Stimulated activated CD8-positive, alpha-beta memory T cell treated with anti-CD3 and anti-CD28 coated beads, Interleukin-15, amount 100 ng/mL, for 24 hours (primary cell): Measurements from ENCODE around the gene TMCC1.
"Not testable (repeated sequence)": the region's sequence is repeated elsewhere in the genome, so short reads cannot be mapped to it uniquely, and the experiment has no call there.

Experiments
- DNase-seq: peaks from one replicate; pipeline ENCODE4 v3.0.0-alpha.2; 2020; ENCODE audit warnings: low read depth

Gene TMCC1

GRCh38 chr3:129773691-129774663, 119.5 kb downstream of the TMCC1 start:
- DNase-seq: no peak

GRCh38 chr3:129770604-129771003, 122.9 kb downstream of the TMCC1 start:
- DNase-seq: no peak

GRCh38 chr3:129769616-129770015, 123.9 kb downstream of the TMCC1 start:
- DNase-seq: no peak

- DNase-seq: no peak
Measured at GRCh38 chr3:129768728-129769127, 124.8 kb downstream of the TMCC1 start.

GRCh38 chr3:129766135-129766534, 127.4 kb downstream of the TMCC1 start:
- DNase-seq: no peak

- no peak for DNase-seq
Measured at GRCh38 chr3:129764090-129764489, 129.4 kb downstream of the TMCC1 start.

- no peak for DNase-seq
Measured at GRCh38 chr3:129758785-129759320, 134.7 kb downstream of the TMCC1 start.

GRCh38 chr3:129758306-129758705, 135.2 kb downstream of the TMCC1 start:
- no peak for DNase-seq

GRCh38 chr3:129756871-129757270, 136.6 kb downstream of the TMCC1 start:
- DNase-seq: no peak

GRCh38 chr3:129751105-129751504, 142.4 kb downstream of the TMCC1 start:
- DNase-seq: not testable (repeated sequence)

- no peak for DNase-seq
Measured at GRCh38 chr3:129749692-129750091, 143.8 kb downstream of the TMCC1 start.

GRCh38 chr3:129747992-129748391, 145.5 kb downstream of the TMCC1 start:
- DNase-seq: no peak

GRCh38 chr3:129747136-129747535, 146.4 kb downstream of the TMCC1 start:
- no peak for DNase-seq

- no peak for DNase-seq
Measured at GRCh38 chr3:129746629-129747028, 146.9 kb downstream of the TMCC1 start.

GRCh38 chr3:129745253-129745652, 148.3 kb downstream of the TMCC1 start:
- no peak for DNase-seq

GRCh38 chr3:129741794-129742193, 151.7 kb downstream of the TMCC1 start:
- no peak for DNase-seq

GRCh38 chr3:129740090-129740489, 153.4 kb downstream of the TMCC1 start:
- no peak for DNase-seq

- DNase-seq: no peak
Measured at GRCh38 chr3:129739634-129740033, 153.9 kb downstream of the TMCC1 start.

- no peak for DNase-seq
Measured at GRCh38 chr3:129738172-129738571, 155.3 kb downstream of the TMCC1 start.

- no peak for DNase-seq
Measured at GRCh38 chr3:129736070-129736469, 157.4 kb downstream of the TMCC1 start.

GRCh38 chr3:129735638-129736037, 157.9 kb downstream of the TMCC1 start:
- no peak for DNase-seq

GRCh38 chr3:129734449-129734848, 159.1 kb downstream of the TMCC1 start:
- no peak for DNase-seq

GRCh38 chr3:129732200-129732876, 161.2 kb downstream of the TMCC1 start:
- DNase-seq: no peak
